NOMO-1 (cell line): ENCODE data around the gene THAP2.

ENCODE experiments used
- DNase-seq, 2 experiments: peaks; one replicate each; lab custom pipeline; 2025; ENCODE audit not compliant: unreplicated experiment in 2 of 2; lab: John Stamatoyannopoulos, UW

The THAP2 gene

DNA sequence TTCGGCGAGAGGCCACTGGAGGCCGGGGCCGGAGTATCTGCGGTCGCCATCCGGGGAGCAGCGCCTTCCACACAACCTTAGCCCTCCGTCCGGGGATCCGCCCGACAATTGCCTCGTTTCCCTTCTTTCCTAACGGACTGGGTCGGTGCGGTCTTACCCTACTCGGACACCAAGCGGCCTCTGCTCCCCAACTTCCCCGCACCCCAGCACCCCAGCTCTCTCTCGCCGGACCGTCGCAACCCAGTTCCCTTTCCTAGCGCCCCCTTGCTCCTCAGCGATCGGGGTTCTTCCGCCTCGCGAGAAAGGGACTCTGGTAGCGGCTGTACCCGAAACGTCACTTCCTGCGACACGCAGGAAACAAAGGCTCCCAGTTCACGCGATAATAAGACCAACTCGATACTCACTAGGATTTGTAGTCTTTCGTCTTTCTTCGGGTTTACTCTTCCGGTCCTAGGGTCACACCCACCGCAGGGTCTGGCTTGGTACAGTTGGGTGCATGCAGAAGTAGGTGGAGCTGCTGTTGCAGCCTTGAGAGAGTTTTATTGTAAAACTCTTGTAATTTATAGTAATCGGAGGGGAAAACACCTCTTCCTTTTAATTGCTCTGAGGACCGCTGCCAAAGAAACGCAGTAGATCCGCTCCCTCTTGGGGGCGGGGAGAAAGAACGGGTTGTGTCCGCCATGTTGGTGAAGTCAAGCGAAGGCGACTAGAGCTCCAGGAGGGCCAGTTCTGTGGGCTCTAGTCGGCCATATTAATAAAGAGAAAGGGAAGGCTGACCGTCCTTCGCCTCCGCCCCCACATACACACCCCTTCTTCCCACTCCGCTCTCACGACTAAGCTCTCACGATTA, at the start of gene THAP2, which contains the start of gene ZFC3H1:
THAP2 (plus strand) TSS at position 741 of the 850 bp plus-strand sequence. CDS start 209 bp downstream, outside the sequence.
ZFC3H1 (minus strand) TSS at position 288 of the 850 bp plus-strand sequence; CDS start at position 50, 238 bp downstream.
- peak; percentile 98 to 100 for DNase-seq

DNA sequence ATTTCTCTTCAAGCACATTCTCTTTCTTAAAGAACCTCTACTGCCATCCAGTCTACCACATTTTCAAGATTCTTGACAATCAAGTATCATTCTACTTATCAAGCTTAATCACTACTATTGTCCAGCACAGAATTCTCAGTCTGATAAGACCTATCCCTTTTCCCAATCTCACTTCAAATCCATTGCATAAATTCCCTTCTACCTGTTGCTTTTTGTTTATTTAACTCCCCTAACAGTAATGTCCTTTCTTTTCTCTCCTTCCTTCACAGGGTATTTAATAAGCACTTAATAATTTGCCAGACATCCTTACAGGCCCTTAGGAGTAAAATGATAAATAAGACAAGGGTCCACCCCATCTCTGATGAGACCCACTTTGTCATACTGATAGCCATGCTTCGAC, 42.2 kb upstream of the THAP2 start:
- no peak for DNase-seq

GRCh38 chr12:71625476-71625875, 38.6 kb upstream of the THAP2 start:
- DNase-seq = no peak

DNA sequence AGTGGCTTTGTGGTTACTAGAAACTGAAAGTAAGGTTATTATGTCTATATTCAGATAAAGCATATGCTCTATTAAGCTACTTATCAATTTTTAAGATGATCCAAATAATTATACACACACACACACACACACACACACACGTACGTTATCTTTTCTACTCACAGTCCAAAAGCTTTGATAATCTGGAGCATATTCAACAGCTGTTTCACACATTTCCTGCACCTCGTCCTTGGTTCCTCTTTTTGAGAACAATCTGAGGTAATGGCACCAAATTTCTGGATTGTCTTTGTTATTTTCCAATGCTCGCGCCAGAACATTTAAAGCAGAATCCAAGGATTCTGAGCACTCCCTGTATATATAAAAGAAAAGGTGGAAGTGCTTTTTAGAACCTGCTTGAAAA, 38.0 kb upstream of the THAP2 start:
- DNase-seq = peak; percentile 12 to 67

DNA sequence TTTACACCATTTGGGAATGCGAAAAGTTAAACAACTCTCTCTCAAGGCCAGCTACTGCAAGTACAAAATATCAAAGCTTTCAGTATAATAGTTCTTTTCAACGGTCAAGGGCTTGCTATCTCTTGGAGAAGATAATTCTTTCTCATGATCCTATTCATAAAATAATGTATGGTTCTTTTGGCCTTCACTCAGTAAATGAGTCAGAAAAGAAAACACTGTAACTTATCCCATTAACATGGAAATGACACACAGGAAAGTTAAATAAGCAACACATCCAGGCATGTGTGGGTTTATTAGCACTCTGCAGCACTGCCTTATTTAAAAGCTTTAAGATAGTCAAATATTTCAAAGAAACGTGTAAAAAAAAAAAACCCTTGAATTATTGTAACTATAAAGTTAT, 37.3 kb upstream of the THAP2 start:
- DNase-seq = no peak

DNA sequence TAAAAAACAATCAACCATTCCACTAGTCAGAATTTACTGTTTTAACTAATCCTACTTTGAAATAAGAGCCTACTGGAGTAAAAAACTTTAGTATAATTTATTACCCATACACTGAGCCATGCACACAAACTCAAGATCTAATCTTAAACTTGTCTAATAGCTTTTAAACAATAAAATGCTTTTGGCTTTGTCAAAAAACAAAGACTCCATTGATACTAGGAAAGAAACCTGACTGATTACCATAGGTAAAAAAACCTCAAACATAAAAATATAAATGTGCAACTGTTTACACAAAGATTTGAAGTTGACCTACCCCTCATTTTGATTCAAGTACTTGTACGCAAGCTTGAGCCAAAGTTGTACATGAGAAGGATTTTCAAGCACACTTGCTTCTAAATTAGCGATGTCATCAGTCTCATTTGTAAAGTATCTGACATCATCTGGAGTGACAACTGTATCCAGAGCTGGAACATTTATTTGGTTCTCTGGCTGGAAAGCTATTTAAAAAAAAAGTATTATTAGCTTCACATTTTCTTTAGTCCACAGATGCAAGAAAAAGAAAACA, 36.6 kb upstream of the THAP2 start:
- DNase-seq = no peak

DNA sequence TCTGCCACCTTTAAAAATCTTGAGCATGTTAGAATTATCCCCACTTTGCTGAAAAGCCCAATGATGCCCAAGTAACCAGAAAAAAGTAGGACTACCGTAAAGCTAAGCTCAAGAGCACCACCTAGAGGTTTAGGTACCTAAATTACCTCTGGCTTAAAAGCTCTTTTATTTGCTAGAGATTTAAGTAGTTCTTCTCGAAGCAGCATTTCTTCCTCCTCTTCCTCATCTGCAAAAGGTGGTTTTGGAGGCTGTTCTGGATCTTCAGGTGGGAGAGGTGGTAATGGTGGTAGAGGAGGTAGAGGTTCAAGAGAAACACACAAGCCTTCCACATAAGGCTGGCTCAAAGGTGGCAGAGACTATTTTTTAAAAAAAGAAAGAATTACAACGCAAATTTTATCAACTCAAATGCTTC, 27.4 kb upstream of the THAP2 start:
- DNase-seq = peak; percentile 30 to 60

DNA sequence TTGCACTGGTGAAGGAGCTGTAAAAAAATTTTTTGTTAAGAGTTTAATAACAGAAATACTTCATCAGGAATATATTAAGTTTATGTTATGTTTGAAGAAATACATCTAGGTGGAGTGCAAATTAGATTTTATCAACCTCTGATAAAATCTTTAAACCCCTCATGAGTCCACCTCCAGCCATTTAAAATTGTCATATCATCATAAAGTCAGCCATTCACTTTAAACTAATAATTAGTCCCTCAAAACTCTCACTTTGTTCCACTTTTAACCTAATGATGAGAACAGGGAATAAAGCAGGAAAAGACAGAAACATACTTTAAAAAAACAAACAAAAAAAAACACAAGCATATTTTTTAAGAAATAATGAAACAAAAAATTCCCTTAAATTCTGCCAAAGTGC, 25.6 kb upstream of the THAP2 start:
- DNase-seq = no peak

DNA sequence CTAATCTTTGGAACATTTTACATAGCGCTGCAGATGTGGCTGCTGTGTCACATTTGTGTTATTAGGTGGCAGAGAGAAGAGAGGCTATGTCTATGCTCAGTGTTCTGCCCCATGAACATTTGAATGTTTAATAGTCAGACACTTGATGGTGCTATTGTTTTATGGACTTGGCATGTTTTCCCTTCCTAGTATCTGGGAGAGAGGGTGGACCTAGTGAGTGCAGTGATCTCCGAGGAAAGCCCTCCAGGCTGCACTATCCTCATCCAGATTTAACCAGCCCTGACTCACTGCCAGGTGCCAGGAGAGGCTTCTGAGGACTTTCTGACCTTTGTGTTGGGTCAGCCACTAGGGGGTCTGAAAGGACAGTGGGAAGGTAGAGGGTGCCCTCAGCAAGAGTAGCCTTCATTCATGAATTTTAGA, 24.8 kb upstream of the THAP2 start:
- no peak for DNase-seq

GRCh38 chr12:71640316-71640715, 23.8 kb upstream of the THAP2 start:
- DNase-seq = no peak

GRCh38 chr12:71641390-71641789, 22.7 kb upstream of the THAP2 start:
- no peak for DNase-seq

DNA sequence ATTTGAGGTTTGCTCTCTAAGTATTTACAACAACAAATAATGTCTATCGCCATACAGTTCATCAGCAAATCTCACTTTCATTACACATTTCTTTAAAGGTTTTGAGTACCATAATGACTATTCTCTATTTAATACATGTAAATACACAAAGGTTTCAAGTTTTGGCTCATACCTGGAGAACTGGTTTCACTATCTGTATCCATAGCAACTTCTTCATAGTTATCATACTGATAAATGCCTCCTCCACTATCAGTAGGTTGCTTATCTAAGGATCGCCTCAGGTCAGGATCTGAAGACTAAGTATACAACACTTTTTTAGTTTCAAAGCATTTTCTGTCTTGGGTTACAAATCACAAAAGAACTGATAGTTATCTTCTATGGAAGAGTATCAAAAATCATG, 21.8 kb upstream of the THAP2 start:
- no peak for DNase-seq

- peak in 1 of 2 experiments; percentile 60 for DNase-seq
These were observed 18.8 kb upstream of the THAP2 start for GRCh38 chr12:71645268-71645667.

DNA sequence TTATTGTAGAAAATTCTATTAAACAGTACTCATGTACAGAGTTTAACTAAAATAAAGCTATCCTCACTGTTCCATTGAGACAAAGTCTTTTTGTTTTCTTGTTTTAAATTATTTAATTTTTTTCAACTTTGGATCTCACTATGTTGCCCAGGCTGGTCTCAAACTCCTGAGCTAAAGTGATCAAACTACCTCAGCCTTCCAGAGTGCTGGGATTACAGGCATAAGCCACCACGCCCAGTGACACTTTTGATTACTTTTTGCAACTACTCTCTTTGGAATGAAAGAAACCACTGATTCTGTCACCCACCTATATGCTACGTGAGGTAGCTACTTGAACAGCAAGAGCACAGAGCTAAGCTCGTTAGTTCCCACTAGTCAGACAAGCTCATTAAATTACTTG, 17.6 kb upstream of the THAP2 start:
- no peak for DNase-seq

DNA sequence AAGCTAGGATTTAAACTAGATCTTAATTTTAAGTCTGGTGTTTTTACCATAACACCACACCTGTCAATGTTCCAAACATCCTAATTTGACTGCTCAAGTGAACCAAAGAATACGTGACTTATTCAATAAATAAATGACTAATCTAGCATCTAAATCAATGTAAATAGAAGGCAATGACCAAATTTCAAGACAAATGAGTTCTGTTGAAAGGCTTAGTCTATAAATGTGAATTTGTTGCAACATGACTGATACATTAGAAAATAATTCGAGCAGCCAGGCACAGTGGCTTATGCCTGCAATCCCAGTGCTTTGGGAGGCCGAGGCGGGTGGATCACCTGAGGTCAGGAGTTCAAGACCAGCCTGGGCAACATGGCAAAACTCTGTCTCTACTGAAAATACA, 15.6 kb upstream of the THAP2 start:
- DNase-seq = no peak

- no peak for DNase-seq
These were observed 14.7 kb upstream of the THAP2 start for GRCh38 chr12:71649401-71649800.

GRCh38 chr12:71652656-71653055, 11.4 kb upstream of the THAP2 start:
- DNase-seq = no peak

GRCh38 chr12:71653137-71653536, 11.0 kb upstream of the THAP2 start:
- DNase-seq = no peak

- no peak for DNase-seq
These were observed 9.9 kb upstream of the THAP2 start for GRCh38 chr12:71654200-71654599.

- DNase-seq = no peak
These were observed 8.6 kb upstream of the THAP2 start for GRCh38 chr12:71655495-71655894.

- DNase-seq = no peak
These were observed 8.2 kb upstream of the THAP2 start for GRCh38 chr12:71655907-71656306.

GRCh38 chr12:71656740-71657139, 7.4 kb upstream of the THAP2 start:
- no peak for DNase-seq
